22Rv1 (cell line): ENCODE results near the gene PLEKHA8.

Experiments used
- ZFX ChIP-seq: fragments of 450-650 bp; IDR thresholded peaks from 2 replicates; pipeline ENCODE4 v1.6.1; 2017; ENCODE audit warnings: antibody characterized with exemption, borderline replicate concordance
- TF ChIP-seq, protein P1 (sequence below): fragments of 450-650 bp; IDR thresholded peaks from 2 replicates; pipeline ENCODE4 v1.5.1; 2017; ENCODE audit warnings: mild to moderate bottlenecking

DNA sequence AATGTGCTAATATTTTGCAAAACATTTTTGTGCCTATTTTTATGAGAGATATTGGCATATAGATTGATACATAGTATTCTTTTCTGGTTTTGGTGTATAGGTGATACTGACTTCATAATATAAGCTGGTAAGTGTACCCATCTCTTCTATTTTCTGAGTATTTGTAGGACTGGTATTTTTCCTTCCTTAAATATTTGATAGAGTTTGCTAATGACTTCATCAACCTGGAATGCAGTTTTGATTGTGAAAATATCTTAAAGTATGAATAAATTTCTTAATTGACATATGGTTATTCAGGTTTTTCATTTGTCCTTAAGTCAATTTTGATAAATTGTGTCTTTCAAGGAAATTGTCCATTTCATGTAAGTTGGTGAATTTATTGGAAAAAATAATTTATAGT is 32.6 kb upstream of the PLEKHA8 start:
- TF ChIP-seq, protein P1, sequence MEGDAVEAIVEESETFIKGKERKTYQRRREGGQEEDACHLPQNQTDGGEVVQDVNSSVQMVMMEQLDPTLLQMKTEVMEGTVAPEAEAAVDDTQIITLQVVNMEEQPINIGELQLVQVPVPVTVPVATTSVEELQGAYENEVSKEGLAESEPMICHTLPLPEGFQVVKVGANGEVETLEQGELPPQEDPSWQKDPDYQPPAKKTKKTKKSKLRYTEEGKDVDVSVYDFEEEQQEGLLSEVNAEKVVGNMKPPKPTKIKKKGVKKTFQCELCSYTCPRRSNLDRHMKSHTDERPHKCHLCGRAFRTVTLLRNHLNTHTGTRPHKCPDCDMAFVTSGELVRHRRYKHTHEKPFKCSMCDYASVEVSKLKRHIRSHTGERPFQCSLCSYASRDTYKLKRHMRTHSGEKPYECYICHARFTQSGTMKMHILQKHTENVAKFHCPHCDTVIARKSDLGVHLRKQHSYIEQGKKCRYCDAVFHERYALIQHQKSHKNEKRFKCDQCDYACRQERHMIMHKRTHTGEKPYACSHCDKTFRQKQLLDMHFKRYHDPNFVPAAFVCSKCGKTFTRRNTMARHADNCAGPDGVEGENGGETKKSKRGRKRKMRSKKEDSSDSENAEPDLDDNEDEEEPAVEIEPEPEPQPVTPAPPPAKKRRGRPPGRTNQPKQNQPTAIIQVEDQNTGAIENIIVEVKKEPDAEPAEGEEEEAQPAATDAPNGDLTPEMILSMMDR: no peak
- no peak for TF ChIP-seq ZFX
